PC-9 (cell line): ENCODE results near the gene RBM10. TPM values are rescaled to one million over a fixed set of nuclear protein-coding genes. Genes with fewer than 3 reads are reported as not detected.

Experiments used
- BruUV-seq: library from RNA; stranded (reverse); fragments of 400-500 nt; replicated peaks from 2 replicates; lab custom pipeline; 2021; lab: Mats Ljungman, UMichigan
- CTCF ChIA-PET: fragments of 300-600 bp; sonication (Branson Sonifier 250); formaldehyde crosslinking; loops from one replicate; lab custom pipeline; 2022; ENCODE audit warnings: antibody characterized with exemption; lab: Charles Lee
- POLR2A ChIA-PET: fragments of 300-600 bp; sonication (Branson Sonifier 250); formaldehyde crosslinking; loops from one replicate; lab custom pipeline; 2022; ENCODE audit warnings: antibody characterized with exemption; ENCODE audit not compliant: unreplicated experiment; lab: Charles Lee
- DNase-seq, 2 experiments: peaks; one replicate each; pipeline versions ENCODE4 v3.0.0 to v3.0.0-alpha.2; 2015 to 2022; ENCODE audit warnings: mixed read lengths in 1 of 2
- H2AFZ ChIP-seq: fragments of 200-600 bp; sonication (generic); 2 replicates; pipeline ENCODE4 v1.8.1; 2017; ENCODE audit warnings: antibody characterized with exemption
- H3F3A ChIP-seq: fragments of 200-600 bp; sonication (generic); 2 replicates; pipeline ENCODE4 v1.8.1; 2017; ENCODE audit warnings: antibody characterized with exemption, mild to moderate bottlenecking, low read depth; ENCODE audit not compliant: insufficient read depth
- H3K27ac ChIP-seq: fragments of 200-600 bp; sonication (generic); 2 replicates; pipeline ENCODE4 v1.6.1; 2016; ENCODE audit warnings: mixed run types
- H3K27me3 ChIP-seq: fragments of 200-600 bp; sonication (generic); 2 replicates; pipeline ENCODE4 v1.6.1; 2016; ENCODE audit warnings: low read depth, mixed run types; ENCODE audit not compliant: insufficient read depth
- H3K36me3 ChIP-seq: fragments of 200-600 bp; sonication (generic); 2 replicates; pipeline ENCODE4 v1.6.1; 2016; ENCODE audit warnings: low read depth, mixed run types
- H3K4me1 ChIP-seq: fragments of 200-600 bp; sonication (generic); replicated peaks from 2 replicates; pipeline ENCODE4 v1.6.1; 2016; ENCODE audit warnings: mixed run types; ENCODE audit not compliant: insufficient read depth
- H3K4me2 ChIP-seq: fragments of 200-600 bp; sonication (generic); 2 replicates; pipeline ENCODE4 v1.6.1; 2017; ENCODE audit warnings: mixed run types
- H3K4me3 ChIP-seq: fragments of 200-600 bp; sonication (generic); 2 replicates; pipeline ENCODE4 v1.6.1; 2016; ENCODE audit warnings: mixed run types
- H3K79me2 ChIP-seq: fragments of 200-600 bp; sonication (generic); 2 replicates; pipeline ENCODE4 v1.6.1; 2017; ENCODE audit warnings: low read depth, mixed run types
- H3K9me2 ChIP-seq: fragments of 200-600 bp; sonication (generic); 2 replicates; pipeline ENCODE4 v1.8.1; 2017; ENCODE audit warnings: mild to moderate bottlenecking; ENCODE audit not compliant: insufficient read depth
- H3K9me3 ChIP-seq: fragments of 200-600 bp; sonication (generic); 2 replicates; pipeline ENCODE4 v1.8.1; 2016; ENCODE audit warnings: low read depth; ENCODE audit not compliant: insufficient read depth
- H4K20me1 ChIP-seq: fragments of 200-600 bp; sonication (generic); 2 replicates; pipeline ENCODE4 v1.8.1; 2017; ENCODE audit not compliant: insufficient read depth
- EZH2 ChIP-seq: fragments of 200-600 bp; sonication (generic); IDR thresholded peaks from 2 replicates; pipeline ENCODE4 v1.8.0; 2017; ENCODE audit warnings: antibody characterized with exemption, low read depth
- intact Hi-C: fragments of 100-400 bp; cut with micrococcal nuclease; formaldehyde crosslinking; loops from one replicate; pipeline ENCODE4 v1.10.0; 2022; ENCODE audit not compliant: unreplicated experiment
- total RNA-seq: library from RNA; stranded (reverse); gene quantifications from 2 replicates; pipeline ENCODE4 v1.2.3, GENCODE V29; 2021
- TF ChIP-seq, protein P1 (sequence below): fragments of 200-600 bp; sonication (generic); conservative IDR thresholded peaks from 2 replicates; pipeline ENCODE4 v1.6.1; 2017; ENCODE audit warnings: mixed run types, antibody characterized with exemption, mild to moderate bottlenecking, moderate library complexity

Gene RBM10
- total RNA-seq, 1 experiment from 2014 or later: 34.8 TPM

DNA sequence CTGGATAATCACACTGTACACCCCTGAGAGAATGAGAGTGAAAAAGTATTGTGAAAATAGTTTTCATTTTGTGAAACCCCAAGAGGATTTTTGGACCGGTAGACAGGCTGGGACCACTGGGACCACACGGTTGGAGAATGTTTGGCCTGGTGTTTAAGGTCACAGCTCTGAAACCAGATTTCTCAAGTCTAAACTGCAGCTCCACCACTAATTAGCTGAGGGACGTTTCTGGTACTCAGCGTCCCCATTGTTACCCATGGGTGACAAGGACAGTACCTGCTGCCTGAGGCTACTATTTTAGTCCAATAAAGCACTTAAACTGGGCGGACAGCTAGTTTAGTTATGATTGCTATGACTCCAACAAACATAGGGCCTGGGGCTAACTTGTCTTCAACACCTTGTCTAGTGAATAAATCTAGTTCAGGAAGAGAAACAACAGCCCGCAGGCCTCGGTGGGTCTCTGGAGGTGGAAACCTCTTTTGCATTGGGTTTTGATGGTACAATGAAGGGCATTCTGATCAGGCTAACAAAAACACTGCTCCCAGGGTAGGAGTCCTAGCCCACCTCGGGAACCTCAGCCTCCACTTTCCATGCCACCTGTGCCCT lies 87.3 kb downstream of the RBM10 start:
- CTCF ChIA-PET: no interaction called here
- intact Hi-C loops: loop anchor here (5.0 kb wide), 2 partner anchors 65 to 130 kb away; no protein-coding TSS in a partner anchor
- no TSS peak for BruUV-seq

DNA sequence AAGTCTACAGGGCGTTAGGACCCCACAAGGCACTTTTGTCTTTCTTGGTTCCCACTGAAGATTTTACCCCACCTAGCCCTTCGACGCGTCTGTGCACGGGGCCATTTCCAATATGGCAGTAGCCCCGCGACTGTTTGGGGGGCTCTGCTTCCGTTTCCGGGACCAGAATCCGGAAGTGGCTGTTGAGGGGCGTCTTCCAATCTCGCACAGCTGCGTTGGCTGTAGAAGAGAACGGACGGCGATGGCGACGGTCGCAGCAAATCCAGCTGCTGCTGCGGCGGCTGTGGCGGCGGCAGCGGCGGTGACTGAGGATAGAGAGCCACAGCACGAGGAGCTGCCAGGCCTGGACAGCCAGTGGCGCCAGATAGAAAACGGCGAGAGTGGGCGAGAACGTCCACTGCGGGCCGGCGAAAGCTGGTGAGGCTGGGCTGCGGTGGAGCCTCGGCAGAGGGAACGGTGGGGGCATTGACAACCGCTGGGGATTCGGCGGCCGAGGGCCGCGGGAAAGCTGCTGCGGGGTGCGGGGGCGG lies 87.8 kb downstream of the RBM10 start, which contains the start of gene USP11:
USP11 (plus strand) TSS at position 207 of the 530 bp plus-strand sequence; CDS start at position 242, 35 bp downstream.
- POLR2A ChIA-PET: interaction anchor here (0.6 kb wide), 1 partner anchor 290 kb away, joined by 6 read pairs; no protein-coding TSS in a partner anchor
- intact Hi-C loops: loop anchor here (1.0 to 5.0 kb wide), 3 partner anchors 15 to 129 kb away; partner anchors contain the start of gene CDK16
- no peaks in the 10 kb centered on the region for H3K4me1 ChIP-seq
- TF ChIP-seq, protein P1, sequence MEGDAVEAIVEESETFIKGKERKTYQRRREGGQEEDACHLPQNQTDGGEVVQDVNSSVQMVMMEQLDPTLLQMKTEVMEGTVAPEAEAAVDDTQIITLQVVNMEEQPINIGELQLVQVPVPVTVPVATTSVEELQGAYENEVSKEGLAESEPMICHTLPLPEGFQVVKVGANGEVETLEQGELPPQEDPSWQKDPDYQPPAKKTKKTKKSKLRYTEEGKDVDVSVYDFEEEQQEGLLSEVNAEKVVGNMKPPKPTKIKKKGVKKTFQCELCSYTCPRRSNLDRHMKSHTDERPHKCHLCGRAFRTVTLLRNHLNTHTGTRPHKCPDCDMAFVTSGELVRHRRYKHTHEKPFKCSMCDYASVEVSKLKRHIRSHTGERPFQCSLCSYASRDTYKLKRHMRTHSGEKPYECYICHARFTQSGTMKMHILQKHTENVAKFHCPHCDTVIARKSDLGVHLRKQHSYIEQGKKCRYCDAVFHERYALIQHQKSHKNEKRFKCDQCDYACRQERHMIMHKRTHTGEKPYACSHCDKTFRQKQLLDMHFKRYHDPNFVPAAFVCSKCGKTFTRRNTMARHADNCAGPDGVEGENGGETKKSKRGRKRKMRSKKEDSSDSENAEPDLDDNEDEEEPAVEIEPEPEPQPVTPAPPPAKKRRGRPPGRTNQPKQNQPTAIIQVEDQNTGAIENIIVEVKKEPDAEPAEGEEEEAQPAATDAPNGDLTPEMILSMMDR: no peak
- no peak for TF ChIP-seq EZH2
- no peaks in the 10 kb centered on the region for H3F3A ChIP-seq
- H3K27me3 ChIP-seq: no peaks in the 10 kb centered on the region
- peak within 1 kb of the TSS; percentile 96 for H3K27ac ChIP-seq
- H3K36me3 ChIP-seq: no peaks in the 10 kb centered on the region
- CTCF ChIA-PET: no interaction called here
- no peaks in the 10 kb centered on the region for H3K9me2 ChIP-seq
- H4K20me1 ChIP-seq: no peaks in the 10 kb centered on the region
- H3K9me3 ChIP-seq: no peaks in the 10 kb centered on the region
- no peak within 1 kb of the TSS for H2AFZ ChIP-seq
- DNase-seq: no peak
- peak within 1 kb of the TSS; percentile 62 for H3K4me3 ChIP-seq
- H3K79me2 ChIP-seq: peaks cover 22% of the 10 kb centered on the region
- peak within 1 kb of the TSS; percentile 69 for H3K4me2 ChIP-seq
- TSS peak; percentile 73 for BruUV-seq

More for the DNA sequence above, 87.3 kb downstream of the RBM10 start:
- no peaks in the 10 kb centered on the region for H3K36me3 ChIP-seq
- no peaks in the 10 kb centered on the region for H3K9me3 ChIP-seq
- POLR2A ChIA-PET: interaction anchor here (0.6 kb wide), 1 partner anchor 37 kb away, joined by 12 read pairs; no protein-coding TSS in a partner anchor
- no peaks in the 10 kb centered on the region for H4K20me1 ChIP-seq
- H3K9me2 ChIP-seq: no peaks in the 10 kb centered on the region
- H3K4me3 ChIP-seq: peak overlapping the region; percentile 55; the same call in 1 of the 2 replicates
- peaks cover 22% of the 10 kb centered on the region for H3K79me2 ChIP-seq
- H3K4me1 ChIP-seq: no peaks in the 10 kb centered on the region
- peak overlapping the region; percentile 96 for H3K27ac ChIP-seq
- DNase-seq: peak in 1 of 2 experiments; percentile 34
- TF ChIP-seq, protein P1: no peak
- TF ChIP-seq EZH2: no peak
- no peak overlapping the region for H2AFZ ChIP-seq
- peak overlapping the region; percentile 69 for H3K4me2 ChIP-seq
- H3F3A ChIP-seq: no peaks in the 10 kb centered on the region
- H3K27me3 ChIP-seq: no peaks in the 10 kb centered on the region

DNA sequence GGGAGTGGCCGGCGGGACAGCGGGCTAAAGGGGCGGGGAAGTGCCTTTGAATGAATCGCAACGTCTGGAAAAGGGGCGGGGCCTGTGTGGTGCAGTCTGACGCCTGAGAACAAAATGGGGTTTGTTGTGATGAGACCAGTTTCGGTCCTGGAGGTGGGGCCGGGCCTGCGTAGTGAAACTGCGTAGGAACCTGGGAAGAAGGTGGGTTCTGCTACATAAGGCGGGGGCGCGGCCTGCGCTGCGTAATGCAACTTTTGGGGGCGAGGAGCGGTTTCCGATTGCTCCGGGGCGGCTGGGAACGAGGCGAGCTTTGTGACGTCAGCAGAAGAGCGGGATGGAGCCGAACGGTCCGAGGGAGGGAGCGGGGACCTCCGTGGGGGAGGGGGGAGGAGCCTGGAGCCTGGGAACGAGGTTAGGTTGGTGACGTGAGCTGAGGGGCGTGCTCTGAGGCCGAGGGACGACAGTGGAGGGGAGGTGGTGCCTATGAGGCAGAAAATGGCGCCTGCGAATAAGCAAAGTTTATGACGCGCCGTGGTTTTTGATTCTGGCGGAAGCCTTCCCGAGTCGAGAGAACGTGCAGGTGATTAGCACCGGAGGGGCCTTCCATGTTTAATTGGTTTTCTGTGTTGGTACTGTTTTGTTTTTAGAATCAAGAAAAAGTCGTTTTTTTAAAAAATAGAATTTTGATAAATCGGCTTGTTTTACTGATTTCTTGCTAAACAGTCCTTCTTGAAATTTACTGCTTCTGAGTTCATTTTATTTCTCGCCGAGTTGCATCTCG lies 88.5 kb downstream of the RBM10 start:
- peak overlapping the region; percentile 96 for H3K27ac ChIP-seq
- CTCF ChIA-PET: no interaction called here
- intact Hi-C loops: loop anchor here (1.0 to 5.0 kb wide), 3 partner anchors 15 to 129 kb away; partner anchors contain the start of gene CDK16
- no peaks in the 10 kb centered on the region for H4K20me1 ChIP-seq
- BruUV-seq: no TSS peak
- no peaks in the 10 kb centered on the region for H3K36me3 ChIP-seq
- no peaks in the 10 kb centered on the region for H3F3A ChIP-seq
- no peaks in the 10 kb centered on the region for H3K9me3 ChIP-seq
- peak overlapping the region; percentile 66 for H3K4me2 ChIP-seq
- H3K9me2 ChIP-seq: no peaks in the 10 kb centered on the region
- DNase-seq: peak; percentile 83 to 85
- POLR2A ChIA-PET: interaction anchor here (0.6 kb wide), 1 partner anchor 289 kb away, joined by 6 read pairs; no protein-coding TSS in a partner anchor
- no peaks in the 10 kb centered on the region for H3K4me1 ChIP-seq
- no peak for TF ChIP-seq EZH2
- TF ChIP-seq, protein P1: no peak
- peaks cover 22% of the 10 kb centered on the region for H3K79me2 ChIP-seq
- no peaks in the 10 kb centered on the region for H3K27me3 ChIP-seq
- H2AFZ ChIP-seq: no peak overlapping the region
- H3K4me3 ChIP-seq: peak overlapping the region; percentile 62
